Kidney (tissue), 14 donors: ENCODE measurements around the gene BOLA3. TPM values are rescaled to one million over a fixed set of nuclear protein-coding genes. Genes with fewer than 3 reads are reported as not detected.

Experiments
- DNase-seq, 5 donors: peaks; one replicate each; pipeline ENCODE4 v3.0.0-alpha.2; 2013 to 2020
- FAIRE-seq: peaks from 2 replicates; lab custom pipeline; 2012; peaks lifted over from hg19 to GRCh38; lab: Jason Lieb, UNC
- H3K27ac ChIP-seq, 2 donors: one replicate each; pipeline ENCODE4 v1.7.0; 2013; ENCODE audit warnings: low read depth in 2 of 2, low read length in 2 of 2, inconsistent platforms in 1 of 2
- H3K27me3 ChIP-seq: one replicate; pipeline ENCODE4 v1.7.1; 2013; ENCODE audit warnings: low read length, inconsistent platforms; ENCODE audit not compliant: control insufficient read depth, insufficient read depth
- H3K36me3 ChIP-seq, 3 donors: one replicate each; pipeline versions ENCODE4 v1.7.0 to v1.7.1; 2013; ENCODE audit warnings: low read length in 3 of 3, control low read depth in 1 of 3, inconsistent platforms in 1 of 3; ENCODE audit not compliant: insufficient read depth in 3 of 3, control insufficient read depth in 2 of 3
- H3K4me1 ChIP-seq, 3 donors: one replicate each; pipeline versions ENCODE4 v1.7.0 to v1.7.1; 2013; ENCODE audit warnings: low read length in 3 of 3, inconsistent platforms in 1 of 3, low read depth in 1 of 3; ENCODE audit not compliant: control insufficient read depth in 2 of 3, insufficient read depth in 2 of 3
- H3K4me3 ChIP-seq, 3 donors: one replicate each; pipeline versions ENCODE4 v1.7.0 to v1.8.1; 2013; ENCODE audit warnings: low read length in 3 of 3, control low read depth in 1 of 3, inconsistent platforms in 1 of 3
- H3K9ac ChIP-seq, 3 donors: one replicate each; pipeline versions ENCODE4 v1.7.0 to v1.7.1; 2013; ENCODE audit warnings: low read length in 3 of 3, control low read depth in 1 of 3, inconsistent platforms in 1 of 3
- H3K9me3 ChIP-seq, 3 donors: one replicate each; pipeline versions ENCODE4 v1.7.0 to v1.7.1; 2013; ENCODE audit warnings: low read length in 3 of 3, control low read depth in 1 of 3, inconsistent platforms in 1 of 3; ENCODE audit not compliant: control insufficient read depth in 2 of 3, insufficient read depth in 1 of 3
- intact Hi-C: fragments of 100-400 bp; cut with DNase I; formaldehyde crosslinking; loops from one replicate; pipeline ENCODE4 v1.11.1; 2022
- polyA plus RNA-seq: library from polyadenylated mRNA; stranded (reverse); fragments of 350-450 nt; fragmentation: Illumina TruSeq; extraction: RNeasy Lipid Tissue Mini Kit (QIAGEN cat#74804); gene quantifications from one replicate; pipeline ENCODE4 v1.2.3, GENCODE V29; 2014; ENCODE audit warnings: low read depth, low replicate concordance; ENCODE audit not compliant: insufficient read depth
- total RNA-seq: library from RNA; stranded (reverse); fragmentation: NEBNext Ultra II Directional; extraction: Animal tissue kit (Norgen Biotek cat#: 25700); gene quantifications from one replicate; pipeline ENCODE4 v1.2.1, GENCODE V29; 2021
- TF ChIP-seq, protein P1 (sequence below): IDR thresholded peaks from 3 replicates; pipeline ENCODE4 v1.5.1; 2012; ENCODE audit warnings: mild to moderate bottlenecking, moderate library complexity, borderline replicate concordance; ENCODE audit not compliant: insufficient read depth; ENCODE audit errors: extremely low read depth
- donor health status: control.
- donor health status: control.
- donor health status: control.
- donor health status: control.
- donor health status: control.
- donor health status: DM: yes; HTN: yes; CAD: no.
- donor health status: Normal renal cell carcinoma (clear cell type).

The BOLA3 gene
- total and polyA plus RNA-seq, 2 donors from 2014 or later = 28.1 to 155 TPM

DNA sequence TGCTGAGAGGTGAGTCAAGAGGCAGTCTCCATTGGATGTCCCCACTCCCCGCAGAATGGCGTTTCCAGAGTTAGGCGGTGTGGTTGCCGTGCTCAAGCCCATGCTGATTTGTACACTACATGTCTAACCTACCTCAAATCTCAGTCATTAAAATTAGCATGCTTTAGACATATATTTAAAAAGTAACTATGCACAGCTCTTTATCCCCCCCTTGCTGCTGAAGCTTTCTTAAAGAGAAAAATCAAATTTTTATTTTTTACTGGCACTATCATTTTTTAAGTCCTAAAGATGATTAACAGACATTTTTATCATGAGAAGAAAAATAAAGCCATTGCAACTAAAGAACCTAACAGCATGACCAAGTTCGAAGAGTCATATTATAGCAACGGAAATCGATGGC lies 42.9 kb downstream of the BOLA3 start:
- H3K4me3 ChIP-seq = no peak overlapping the region
- no peaks in the 10 kb centered on the region for H3K9me3 ChIP-seq
- no peak for FAIRE-seq
- no peak for DNase-seq
- peaks cover 0 to 9% (median 7%) of the 10 kb centered on the region in 3 donors for H3K36me3 ChIP-seq
- H3K27ac ChIP-seq = no peak overlapping the region
- H3K27me3 ChIP-seq = no peaks in the 10 kb centered on the region
- intact Hi-C loops = no loop called here
- H3K4me1 ChIP-seq = no peaks in the 10 kb centered on the region
- TF ChIP-seq, protein P1, sequence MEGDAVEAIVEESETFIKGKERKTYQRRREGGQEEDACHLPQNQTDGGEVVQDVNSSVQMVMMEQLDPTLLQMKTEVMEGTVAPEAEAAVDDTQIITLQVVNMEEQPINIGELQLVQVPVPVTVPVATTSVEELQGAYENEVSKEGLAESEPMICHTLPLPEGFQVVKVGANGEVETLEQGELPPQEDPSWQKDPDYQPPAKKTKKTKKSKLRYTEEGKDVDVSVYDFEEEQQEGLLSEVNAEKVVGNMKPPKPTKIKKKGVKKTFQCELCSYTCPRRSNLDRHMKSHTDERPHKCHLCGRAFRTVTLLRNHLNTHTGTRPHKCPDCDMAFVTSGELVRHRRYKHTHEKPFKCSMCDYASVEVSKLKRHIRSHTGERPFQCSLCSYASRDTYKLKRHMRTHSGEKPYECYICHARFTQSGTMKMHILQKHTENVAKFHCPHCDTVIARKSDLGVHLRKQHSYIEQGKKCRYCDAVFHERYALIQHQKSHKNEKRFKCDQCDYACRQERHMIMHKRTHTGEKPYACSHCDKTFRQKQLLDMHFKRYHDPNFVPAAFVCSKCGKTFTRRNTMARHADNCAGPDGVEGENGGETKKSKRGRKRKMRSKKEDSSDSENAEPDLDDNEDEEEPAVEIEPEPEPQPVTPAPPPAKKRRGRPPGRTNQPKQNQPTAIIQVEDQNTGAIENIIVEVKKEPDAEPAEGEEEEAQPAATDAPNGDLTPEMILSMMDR = no peak
- no peak overlapping the region for H3K9ac ChIP-seq

DNA sequence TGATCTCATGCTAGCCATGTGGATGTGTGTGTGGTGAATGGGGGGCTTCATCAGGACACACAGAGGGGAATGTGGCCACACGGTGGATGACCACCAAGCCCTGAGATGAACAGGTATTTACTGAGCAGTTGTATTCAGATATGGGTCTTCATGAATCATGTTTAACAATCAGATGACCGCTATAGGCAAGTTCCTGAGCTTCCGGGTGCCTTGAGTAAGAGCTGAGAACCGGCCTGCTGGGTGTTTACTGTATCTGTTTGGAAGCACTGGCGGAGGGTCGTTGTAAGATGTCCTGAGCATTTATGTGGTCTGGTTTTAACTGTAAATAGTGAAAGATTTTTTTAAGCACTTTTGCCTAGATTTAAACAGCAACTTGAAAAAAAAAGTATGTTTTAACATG lies 43.9 kb downstream of the BOLA3 start:
- FAIRE-seq (no peak), DNase-seq (no peak)
- H3K4me3 ChIP-seq = no peak overlapping the region
- no peaks in the 10 kb centered on the region for H3K9me3 ChIP-seq
- H3K9ac ChIP-seq = no peak overlapping the region
- peaks cover 0 to 13% (median 8%) of the 10 kb centered on the region in 3 donors for H3K36me3 ChIP-seq
- H3K27me3 ChIP-seq = no peaks in the 10 kb centered on the region
- H3K27ac ChIP-seq = no peak overlapping the region
- TF ChIP-seq, protein P1 = no peak
- H3K4me1 ChIP-seq = no peaks in the 10 kb centered on the region
- intact Hi-C loops = no loop called here

DNA sequence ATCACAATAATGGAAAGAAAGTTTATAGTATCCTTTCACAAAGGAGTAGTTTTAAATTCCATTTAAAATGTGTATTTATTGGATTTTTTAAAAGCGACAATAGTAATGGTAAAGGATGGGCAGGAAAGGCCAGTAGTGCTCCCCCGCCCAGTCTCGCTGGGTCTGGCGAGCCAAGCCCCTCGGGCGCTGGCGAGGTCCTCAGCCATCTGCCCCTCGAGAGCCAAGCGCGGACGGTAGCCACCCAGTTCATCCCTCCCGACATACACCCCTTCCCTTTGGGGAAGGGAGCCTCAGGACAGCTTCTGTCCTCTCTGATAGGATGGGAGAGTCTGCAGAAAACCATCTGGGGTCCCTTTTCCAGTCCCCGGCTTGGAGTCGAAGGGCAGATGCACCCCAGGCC lies 45.2 kb downstream of the BOLA3 start:
- TF ChIP-seq, protein P1 = no peak
- DNase-seq (no peak), FAIRE-seq (no peak)
- intact Hi-C loops = no loop called here
- H3K4me3 ChIP-seq = no peak overlapping the region
- H3K27me3 ChIP-seq = no peaks in the 10 kb centered on the region
- H3K9ac ChIP-seq = no peak overlapping the region
- no peaks in the 10 kb centered on the region for H3K9me3 ChIP-seq
- H3K4me1 ChIP-seq = no peaks in the 10 kb centered on the region
- H3K36me3 ChIP-seq = peaks cover 0 to 13% (median 8%) of the 10 kb centered on the region in 3 donors
- no peak overlapping the region for H3K27ac ChIP-seq
